Osteocyte (in vitro differentiated cells): Measurements from ENCODE around the gene ABHD17C. TPM values are rescaled to one million over a fixed set of nuclear protein-coding genes. Genes with fewer than 3 reads are reported as not detected.

Experiments used
- DNase-seq: peaks from one replicate; pipeline ENCODE4 v3.0.0; 2021; ENCODE audit warnings: mixed read lengths; ENCODE audit not compliant: unreplicated experiment; ENCODE audit errors: extremely low spot score
- H3K27ac Mint-ChIP-seq: one replicate; pipeline ENCODE4 v1.8.0; 2021; ENCODE audit warnings: mild to moderate bottlenecking, mixed read lengths; ENCODE audit not compliant: unreplicated experiment
- H3K27me3 Mint-ChIP-seq: one replicate; pipeline ENCODE4 v1.8.0; 2021; ENCODE audit warnings: mixed read lengths; ENCODE audit not compliant: unreplicated experiment
- H3K36me3 Mint-ChIP-seq: one replicate; pipeline ENCODE4 v1.8.0; 2021; ENCODE audit warnings: mixed read lengths; ENCODE audit not compliant: unreplicated experiment
- H3K4me1 Mint-ChIP-seq: one replicate; pipeline ENCODE4 v1.8.0; 2021; ENCODE audit warnings: mixed read lengths; ENCODE audit not compliant: unreplicated experiment
- H3K4me3 Mint-ChIP-seq: one replicate; pipeline ENCODE4 v1.8.0; 2021; ENCODE audit warnings: mild to moderate bottlenecking, moderate library complexity, mixed read lengths; ENCODE audit not compliant: unreplicated experiment
- H3K9me3 Mint-ChIP-seq: one replicate; pipeline ENCODE4 v1.8.0; 2021; ENCODE audit warnings: mixed read lengths; ENCODE audit not compliant: unreplicated experiment
- CTCF ChIP-seq: fragments of 200-600 bp; sonication (generic); IDR thresholded peaks from 2 replicates; pipeline ENCODE4 v1.5.0; 2021; ENCODE audit warnings: antibody characterized with exemption, mild to moderate bottlenecking, moderate library complexity
- total RNA-seq: library from RNA; stranded (reverse); gene quantifications from 2 replicates; pipeline ENCODE4 v1.2.1, GENCODE V29; 2021

The ABHD17C gene
- total RNA-seq, 1 donor from 2014 or later, result 14.4 TPM

- no peak for DNase-seq
- peak overlapping the region; percentile 97 for H3K4me3 Mint-ChIP-seq
- no peak for TF ChIP-seq CTCF
- H3K27me3 Mint-ChIP-seq, result no peaks in the 10 kb centered on the region
- H3K9me3 Mint-ChIP-seq, result no peaks in the 10 kb centered on the region
- peak overlapping the region; percentile 59 for H3K27ac Mint-ChIP-seq
- H3K4me1 Mint-ChIP-seq, result peaks cover 76% of the 10 kb centered on the region
- H3K36me3 Mint-ChIP-seq, result peaks cover 50% of the 10 kb centered on the region
Observed at GRCh38 chr15:80779658-80780415, 84.7 kb downstream of the ABHD17C start.

GRCh38 chr15:80780416-80781221, 85.5 kb downstream of the ABHD17C start:
- Mint-ChIP-seq H3K9me3 (no peaks in the 10 kb centered on the region), H3K36me3 (peaks cover 57% of the 10 kb centered on the region)
- no peak for TF ChIP-seq CTCF

GRCh38 chr15:80783260-80783659, 88.2 kb downstream of the ABHD17C start:
- DNase-seq, result no peak
- peaks cover 72% of the 10 kb centered on the region for H3K36me3 Mint-ChIP-seq
- peak overlapping the region; percentile 97 for H3K4me3 Mint-ChIP-seq
- no peaks in the 10 kb centered on the region for H3K27me3 Mint-ChIP-seq
- no peaks in the 10 kb centered on the region for H3K9me3 Mint-ChIP-seq
- no peak for TF ChIP-seq CTCF
- H3K27ac Mint-ChIP-seq, result no peak overlapping the region
- H3K4me1 Mint-ChIP-seq, result peaks cover 79% of the 10 kb centered on the region

More at GRCh38 chr15:80780416-80781221, 85.5 kb downstream of the ABHD17C start:
- peak; percentile 92 for DNase-seq
- no peaks in the 10 kb centered on the region for H3K27me3 Mint-ChIP-seq
- peak overlapping the region; percentile 97 for H3K4me3 Mint-ChIP-seq
- peak overlapping the region; percentile 59 for H3K27ac Mint-ChIP-seq
- peaks cover 82% of the 10 kb centered on the region for H3K4me1 Mint-ChIP-seq

DNA sequence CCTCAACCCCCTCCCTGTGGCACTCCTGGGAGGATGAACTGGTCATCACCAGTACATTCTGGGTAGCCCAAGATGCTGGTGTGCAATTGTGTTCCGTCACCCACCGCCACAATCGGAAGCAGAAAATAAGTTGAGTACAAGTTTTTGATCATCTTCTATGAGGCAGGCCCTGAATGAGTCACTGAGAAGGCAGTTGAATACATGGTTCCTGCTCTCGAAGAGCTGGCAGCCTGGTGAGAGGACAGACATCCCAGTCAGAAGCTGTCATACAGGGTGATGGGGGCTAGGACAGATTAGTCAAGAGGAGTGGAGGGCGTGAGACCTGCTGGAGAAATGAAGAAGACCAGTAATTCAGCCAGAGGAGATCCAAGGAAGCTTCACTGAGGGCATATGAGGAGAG, 90.2 kb downstream of the ABHD17C start:
- no peak for DNase-seq
- Mint-ChIP-seq H3K36me3 (peaks cover 82% of the 10 kb centered on the region), H3K27me3 (no peaks in the 10 kb centered on the region), H3K27ac (peak overlapping the region; percentile 29), H3K9me3 (no peaks in the 10 kb centered on the region), H3K4me1 (peaks cover 85% of the 10 kb centered on the region), H3K4me3 (peak overlapping the region; percentile 97)
- TF ChIP-seq CTCF, result no peak

GRCh38 chr15:80785811-80786354, 90.8 kb downstream of the ABHD17C start:
- Mint-ChIP-seq H3K4me3 (peak overlapping the region; percentile 28), H3K27ac (no peak overlapping the region), H3K9me3 (no peaks in the 10 kb centered on the region), H3K27me3 (no peaks in the 10 kb centered on the region), H3K4me1 (peaks cover 89% of the 10 kb centered on the region), H3K36me3 (peaks cover 82% of the 10 kb centered on the region)
- no peak for DNase-seq
- no peak for TF ChIP-seq CTCF
